HEK293T (cell line): ENCODE data around the gene VAV2.

ENCODE experiments used
- CTBP1 ChIP-seq: fragments of 450-650 bp; IDR thresholded peaks from 2 replicates; pipeline ENCODE4 v1.6.1; 2016; ENCODE audit warnings: borderline replicate concordance
- ELF4 ChIP-seq: fragments of 450-650 bp; IDR thresholded peaks from 2 replicates; pipeline ENCODE4 v1.6.1; 2017; ENCODE audit warnings: antibody characterized with exemption
- FOXK2 ChIP-seq: fragments of 450-650 bp; IDR thresholded peaks from 2 replicates; pipeline ENCODE4 v1.6.1; 2016; ENCODE audit warnings: mild to moderate bottlenecking
- NFRKB ChIP-seq: fragments of 450-650 bp; IDR thresholded peaks from 2 replicates; pipeline ENCODE4 v1.6.1; 2016; ENCODE audit warnings: mild to moderate bottlenecking, moderate library complexity
- PKNOX1 ChIP-seq: fragments of 450-650 bp; IDR thresholded peaks from 2 replicates; pipeline ENCODE4 v1.6.1; 2016
- TARDBP ChIP-seq: fragments of 450-650 bp; IDR thresholded peaks from 2 replicates; pipeline ENCODE4 v1.6.1; 2016
- ZNF384 ChIP-seq: fragments of 450-650 bp; IDR thresholded peaks from 2 replicates; pipeline ENCODE4 v1.6.1; 2016

- TF ChIP-seq NFRKB = no peak
- TF ChIP-seq FOXK2 = no peak
- TF ChIP-seq ZNF384 = no peak
- TF ChIP-seq ELF4 = no peak
- TF ChIP-seq PKNOX1 = no peak
- no peak for TF ChIP-seq TARDBP
- no peak for TF ChIP-seq CTBP1
These were observed 145.5 kb downstream of the VAV2 start for GRCh38 chr9:133846483-133847090.
